ENCODE data around the gene SLC7A10. TPM values are rescaled to one million over a fixed set of nuclear protein-coding genes. Genes with fewer than 3 reads are reported as not detected.
A peak's percentile ranks its signal among the peaks of the same experiment; 100 is the strongest.

SLC7A10 gene
- total RNA-seq, 1 donor from 2014 or later = not detected

GRCh38 chr19:33251076-33251475, 25.4 kb upstream of the SLC7A10 start:
- intact Hi-C loops (cut with micrococcal nuclease) = no loop called here
- DNase-seq (no peak), ATAC-seq (ENCODE audit: low read depth) (no peak)
- ChIA-PET POLR2A (no interaction called here), CTCF (no interaction called here)
- Mint-ChIP-seq H3K9me3 (no peaks in the 10 kb centered on the region), H3K27me3 (peaks cover 5% of the 10 kb centered on the region), H3K27ac (no peak overlapping the region), H3K36me3 (ENCODE audit: low read depth) (no peaks in the 10 kb centered on the region), H3K4me1 (no peaks in the 10 kb centered on the region), H3K4me3 (no peak overlapping the region)
- TF ChIP-seq CTCF (IDR thresholded peaks at IDR 0.05) = no peak

GRCh38 chr19:33250500-33250899, 24.9 kb upstream of the SLC7A10 start:
- Mint-ChIP-seq H3K4me3 (no peak overlapping the region), H3K27me3 (peaks cover 2% of the 10 kb centered on the region), H3K36me3 (ENCODE audit: low read depth) (no peaks in the 10 kb centered on the region), H3K9me3 (no peaks in the 10 kb centered on the region), H3K4me1 (no peaks in the 10 kb centered on the region), H3K27ac (no peak overlapping the region)
- intact Hi-C loops (cut with micrococcal nuclease) = no loop called here
- ATAC-seq (ENCODE audit: low read depth) (no peak), DNase-seq (no peak)
- POLR2A ChIA-PET = no interaction called here
- CTCF ChIA-PET = no interaction called here
- TF ChIP-seq CTCF (IDR thresholded peaks at IDR 0.05) = no peak

- TF ChIP-seq CTCF (IDR thresholded peaks at IDR 0.05) = no peak
- no peak for ATAC-seq (ENCODE audit: low read depth)
- POLR2A ChIA-PET = no interaction called here
- CTCF ChIA-PET = no interaction called here
- Mint-ChIP-seq H3K27ac (no peak overlapping the region), H3K4me3 (no peak overlapping the region), H3K4me1 (no peaks in the 10 kb centered on the region), H3K9me3 (no peaks in the 10 kb centered on the region), H3K36me3 (ENCODE audit: low read depth) (no peaks in the 10 kb centered on the region), H3K27me3 (peaks cover 2% of the 10 kb centered on the region)
- DNase-seq = no peak
- intact Hi-C loops (cut with micrococcal nuclease) = no loop called here
These were observed 24.2 kb upstream of the SLC7A10 start for GRCh38 chr19:33249740-33250366.

GRCh38 chr19:33248954-33249613, 23.4 kb upstream of the SLC7A10 start:
- DNase-seq (no peak), ATAC-seq (ENCODE audit: low read depth) (peak; percentile 54)
- Mint-ChIP-seq H3K36me3 (ENCODE audit: low read depth) (no peaks in the 10 kb centered on the region), H3K9me3 (no peaks in the 10 kb centered on the region), H3K4me3 (no peak overlapping the region), H3K27me3 (peaks cover 2% of the 10 kb centered on the region), H3K4me1 (no peaks in the 10 kb centered on the region), H3K27ac (no peak overlapping the region)
- intact Hi-C loops (cut with micrococcal nuclease) = no loop called here
- TF ChIP-seq CTCF (IDR thresholded peaks at IDR 0.05) = no peak
- POLR2A ChIA-PET = no interaction called here
- CTCF ChIA-PET = no interaction called here

- ChIA-PET POLR2A (no interaction called here), CTCF (no interaction called here)
- H3K27ac Mint-ChIP-seq = no peak overlapping the region
- no peaks in the 10 kb centered on the region for H3K36me3 Mint-ChIP-seq (ENCODE audit: low read depth)
- H3K4me1 Mint-ChIP-seq = no peaks in the 10 kb centered on the region
- no peaks in the 10 kb centered on the region for H3K9me3 Mint-ChIP-seq
- DNase-seq = no peak
- peaks cover 2% of the 10 kb centered on the region for H3K27me3 Mint-ChIP-seq
- no peak for ATAC-seq (ENCODE audit: low read depth)
- H3K4me3 Mint-ChIP-seq = no peak overlapping the region
- no peak for TF ChIP-seq CTCF (IDR thresholded peaks at IDR 0.05)
- intact Hi-C loops (cut with micrococcal nuclease) = no loop called here
These were observed 22.9 kb upstream of the SLC7A10 start for GRCh38 chr19:33248553-33248953.

All from activated B cell treated with CpG ODN at 0.5 μM for 24 hours (primary cell).